WERI-Rb-1 (cell line): ENCODE measurements around the gene ACSM5.

Source experiments
- DNase-seq: peaks from one replicate; pipeline ENCODE4 v3.0.0-alpha.2; 2020
- H3K27ac ChIP-seq: fragments of 250-450 bp; sonication (Bioruptor Pico); 2 replicates; pipeline ENCODE4 v1.5.1; 2020; ENCODE audit warnings: mild to moderate bottlenecking, moderate library complexity
- H3K27me3 ChIP-seq: fragments of 250-450 bp; sonication (Bioruptor Pico); 2 replicates; pipeline ENCODE4 v1.5.1; 2021; ENCODE audit warnings: mild to moderate bottlenecking, low read depth, moderate library complexity; ENCODE audit not compliant: insufficient read depth, severe bottlenecking
- H3K36me3 ChIP-seq: fragments of 250-450 bp; sonication (Bioruptor Pico); 2 replicates; pipeline ENCODE4 v1.5.1; 2020; ENCODE audit warnings: mild to moderate bottlenecking, moderate library complexity
- H3K4me3 ChIP-seq: 2 replicates; pipeline ENCODE4 v1.5.1; 2011; ENCODE audit warnings: low read depth, mild to moderate bottlenecking, control low read depth, low read length
- H3K9me3 ChIP-seq: fragments of 250-450 bp; sonication (Bioruptor Pico); 2 replicates; pipeline ENCODE4 v1.5.1; 2021; ENCODE audit warnings: mild to moderate bottlenecking, moderate library complexity; ENCODE audit not compliant: severe bottlenecking
- TF ChIP-seq, protein P1 (sequence below): IDR thresholded peaks from 2 replicates; pipeline ENCODE4 v1.5.1; 2011; ENCODE audit warnings: low read depth, mild to moderate bottlenecking, control low read depth, inconsistent platforms, low read length

ACSM5 gene

DNA sequence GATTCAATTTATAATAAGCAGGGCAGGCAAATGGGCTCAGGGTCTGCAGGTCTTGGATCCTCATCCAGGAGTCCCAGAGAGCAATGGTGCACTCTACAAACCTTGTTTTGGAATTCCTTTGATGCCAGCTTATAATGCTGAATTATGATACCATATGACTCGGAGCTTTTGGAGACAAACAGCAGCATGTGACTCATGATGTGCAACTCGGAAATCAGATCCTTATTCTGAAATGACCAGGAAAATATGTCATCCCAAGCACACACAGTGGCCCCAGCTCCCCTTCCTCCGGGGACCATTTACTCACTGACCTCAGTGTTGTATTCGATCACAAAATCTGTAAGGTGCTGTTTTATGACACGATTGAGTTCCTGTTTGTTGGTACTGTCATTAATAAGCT lies 36.6 kb upstream of the ACSM5 start:
- DNase-seq: no peak
- H3K9me3 ChIP-seq: peaks cover 3% of the 10 kb centered on the region

DNA sequence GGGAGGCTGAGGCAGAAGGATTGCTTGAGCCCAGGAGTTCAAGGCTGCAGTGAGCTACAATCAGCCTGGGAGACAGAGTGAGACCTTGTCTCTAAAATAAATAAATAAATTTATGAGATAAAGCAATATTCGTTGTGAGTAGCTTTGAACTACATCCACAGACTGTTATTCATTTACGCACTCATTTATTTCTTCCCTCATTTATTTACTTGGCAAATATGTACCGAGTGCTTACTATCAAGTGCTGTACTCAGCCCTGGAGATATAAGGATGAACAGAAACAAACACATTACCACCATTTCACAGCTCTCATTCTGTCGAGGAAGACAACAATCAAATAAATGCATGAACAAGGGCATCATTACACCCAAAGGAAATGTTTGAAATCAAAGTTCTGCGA lies 32.2 kb upstream of the ACSM5 start:
- peaks cover 59% of the 10 kb centered on the region for H3K27me3 ChIP-seq
- H3K9me3 ChIP-seq: peaks cover 3% of the 10 kb centered on the region
- H3K4me3 ChIP-seq: no peak overlapping the region
- no peaks in the 10 kb centered on the region for H3K36me3 ChIP-seq
- TF ChIP-seq, protein P1, sequence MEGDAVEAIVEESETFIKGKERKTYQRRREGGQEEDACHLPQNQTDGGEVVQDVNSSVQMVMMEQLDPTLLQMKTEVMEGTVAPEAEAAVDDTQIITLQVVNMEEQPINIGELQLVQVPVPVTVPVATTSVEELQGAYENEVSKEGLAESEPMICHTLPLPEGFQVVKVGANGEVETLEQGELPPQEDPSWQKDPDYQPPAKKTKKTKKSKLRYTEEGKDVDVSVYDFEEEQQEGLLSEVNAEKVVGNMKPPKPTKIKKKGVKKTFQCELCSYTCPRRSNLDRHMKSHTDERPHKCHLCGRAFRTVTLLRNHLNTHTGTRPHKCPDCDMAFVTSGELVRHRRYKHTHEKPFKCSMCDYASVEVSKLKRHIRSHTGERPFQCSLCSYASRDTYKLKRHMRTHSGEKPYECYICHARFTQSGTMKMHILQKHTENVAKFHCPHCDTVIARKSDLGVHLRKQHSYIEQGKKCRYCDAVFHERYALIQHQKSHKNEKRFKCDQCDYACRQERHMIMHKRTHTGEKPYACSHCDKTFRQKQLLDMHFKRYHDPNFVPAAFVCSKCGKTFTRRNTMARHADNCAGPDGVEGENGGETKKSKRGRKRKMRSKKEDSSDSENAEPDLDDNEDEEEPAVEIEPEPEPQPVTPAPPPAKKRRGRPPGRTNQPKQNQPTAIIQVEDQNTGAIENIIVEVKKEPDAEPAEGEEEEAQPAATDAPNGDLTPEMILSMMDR: no peak
- H3K27ac ChIP-seq: no peak overlapping the region
- no peak for DNase-seq

More for the DNA sequence above, 36.6 kb upstream of the ACSM5 start:
- Histone ChIP-seq H3K4me3 (no peak overlapping the region), H3K27me3 (peaks cover 68% of the 10 kb centered on the region), H3K36me3 (no peaks in the 10 kb centered on the region), H3K27ac (no peak overlapping the region)
- TF ChIP-seq, protein P1: no peak

DNA sequence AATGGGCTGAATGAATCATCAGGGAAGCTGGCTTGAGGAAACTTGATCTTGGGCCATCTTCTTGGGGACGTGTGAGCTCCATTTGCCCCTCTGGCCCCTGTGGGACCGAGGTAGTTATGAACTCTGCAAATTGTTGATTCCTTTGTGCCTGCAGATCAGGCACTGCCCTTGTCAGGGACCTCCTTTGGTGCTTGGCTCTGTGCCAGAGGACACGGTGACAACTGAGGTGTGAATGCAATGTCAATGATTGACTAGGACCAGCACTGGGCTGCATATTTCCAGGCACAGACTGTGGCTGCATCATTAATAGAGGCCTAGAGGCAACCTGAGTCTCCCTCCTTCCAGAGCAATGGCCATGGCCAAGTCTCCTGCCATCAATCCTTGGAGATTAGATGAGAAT lies 28.6 kb upstream of the ACSM5 start:
- Histone ChIP-seq H3K27me3 (peaks cover 64% of the 10 kb centered on the region), H3K4me3 (no peak overlapping the region), H3K27ac (no peak overlapping the region), H3K9me3 (no peaks in the 10 kb centered on the region), H3K36me3 (no peaks in the 10 kb centered on the region)
- TF ChIP-seq, protein P1: no peak
- no peak for DNase-seq

DNA sequence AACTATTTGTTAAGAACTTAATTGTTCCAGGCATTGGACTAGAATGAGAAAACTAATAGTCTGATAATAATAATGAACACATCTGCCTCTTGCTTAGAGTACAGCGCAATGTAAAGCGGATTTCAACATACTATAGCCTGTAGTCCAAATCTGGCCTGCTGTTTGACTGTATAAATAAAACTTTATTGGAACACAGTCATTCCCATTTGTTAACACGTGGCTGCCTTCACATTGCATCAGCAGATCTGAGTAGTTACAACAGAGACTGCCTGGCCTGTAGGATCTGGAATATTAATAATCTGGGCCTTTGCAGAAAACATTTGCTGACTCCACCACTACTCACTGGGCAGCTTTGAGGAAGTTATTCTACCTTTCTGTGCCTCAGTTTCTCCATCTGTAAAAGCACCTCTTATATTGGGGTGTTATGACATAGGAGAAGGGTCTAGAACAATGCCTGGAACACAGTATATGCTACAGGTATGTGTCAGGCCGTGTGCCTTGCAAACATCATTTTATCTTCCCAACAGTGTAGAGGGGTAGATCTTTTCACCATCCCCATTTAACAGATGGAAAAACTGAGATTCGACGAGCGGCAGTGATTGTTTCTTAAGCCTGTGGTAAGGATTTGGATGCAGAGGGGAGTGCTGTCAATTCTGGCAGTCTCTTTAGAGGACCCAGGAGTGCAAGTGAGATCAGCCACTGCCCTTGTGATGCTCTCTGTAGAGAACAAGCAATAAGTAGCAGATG lies 27.0 kb upstream of the ACSM5 start:
- Histone ChIP-seq H3K36me3 (no peaks in the 10 kb centered on the region), H3K27me3 (peaks cover 62% of the 10 kb centered on the region), H3K4me3 (no peak overlapping the region), H3K27ac (no peak overlapping the region), H3K9me3 (no peaks in the 10 kb centered on the region)
- no peak for DNase-seq
- TF ChIP-seq, protein P1: no peak

DNA sequence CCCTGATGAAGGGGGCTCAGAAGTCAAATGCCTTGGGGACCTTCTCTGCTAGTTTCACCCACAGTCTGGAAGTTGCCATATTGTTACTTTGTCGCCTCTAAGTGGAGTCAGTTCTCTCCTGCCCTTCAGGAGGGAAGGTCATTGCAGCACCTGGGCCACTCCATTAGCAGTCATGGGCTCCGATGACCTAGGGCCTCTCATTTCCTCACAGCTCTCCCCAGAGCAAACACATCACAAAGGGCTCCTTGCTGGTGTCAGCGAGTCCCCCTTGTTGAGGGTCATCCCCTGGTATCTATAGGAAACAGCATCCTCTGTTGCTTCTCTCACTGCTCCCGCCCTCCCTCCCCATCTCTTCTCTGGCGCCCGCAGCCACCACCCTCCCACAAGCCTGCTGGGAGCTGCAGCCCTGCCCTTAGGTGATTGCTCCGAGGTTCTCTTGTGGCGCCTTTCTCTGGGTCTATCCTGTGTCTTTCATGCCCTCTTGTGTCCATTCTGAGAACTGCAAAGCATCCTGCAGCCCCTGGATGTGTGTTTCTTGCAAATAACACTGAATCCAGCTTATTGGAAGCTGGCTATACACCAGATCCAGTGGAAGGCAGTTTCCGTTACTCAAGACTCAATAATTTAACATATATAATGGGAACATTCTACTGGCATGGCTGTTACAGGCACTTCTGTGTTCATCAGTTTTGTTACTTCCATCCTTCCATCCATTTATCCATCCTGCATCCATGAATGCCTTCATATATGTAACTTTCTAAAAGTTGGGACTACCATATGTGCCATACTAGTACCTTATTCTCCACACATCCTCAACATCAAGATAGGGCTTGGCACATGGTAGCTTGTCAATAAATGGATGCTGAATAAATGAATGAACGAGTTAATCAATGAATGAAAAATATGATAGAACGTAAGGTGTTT lies 26.0 kb upstream of the ACSM5 start:
- TF ChIP-seq, protein P1: peak; percentile 80
- no peak overlapping the region for H3K27ac ChIP-seq
- peaks cover 66% of the 10 kb centered on the region for H3K27me3 ChIP-seq
- H3K9me3 ChIP-seq: no peaks in the 10 kb centered on the region
- no peaks in the 10 kb centered on the region for H3K36me3 ChIP-seq
- DNase-seq: peak; percentile 67
- H3K4me3 ChIP-seq: no peak overlapping the region
